HG03558 (cell line): Measurements from ENCODE around the gene ZNF860.

ENCODE experiments used
- ATAC-seq: cut with Tn5 transposase; IDR thresholded peaks from one replicate; pipeline ENCODE4 v1.9.1; 2021; ENCODE audit warnings: moderate number of reproducible peaks; ENCODE audit not compliant: unreplicated experiment; ENCODE audit errors: extremely low read depth

Gene ZNF860

GRCh38 chr3:31981206-31982181 lies at the start of gene ZNF860, which contains the start of gene OSBPL10:
Gene ZNF860, plus strand, starts transcription at chr3:31981750. Its CDS starts 7,330 bp downstream, at chr3:31989080.
Gene OSBPL10, minus strand, starts transcription at chr3:31981262. Its CDS starts 83 bp downstream, at chr3:31981179.
- ATAC-seq: no peak

DNA sequence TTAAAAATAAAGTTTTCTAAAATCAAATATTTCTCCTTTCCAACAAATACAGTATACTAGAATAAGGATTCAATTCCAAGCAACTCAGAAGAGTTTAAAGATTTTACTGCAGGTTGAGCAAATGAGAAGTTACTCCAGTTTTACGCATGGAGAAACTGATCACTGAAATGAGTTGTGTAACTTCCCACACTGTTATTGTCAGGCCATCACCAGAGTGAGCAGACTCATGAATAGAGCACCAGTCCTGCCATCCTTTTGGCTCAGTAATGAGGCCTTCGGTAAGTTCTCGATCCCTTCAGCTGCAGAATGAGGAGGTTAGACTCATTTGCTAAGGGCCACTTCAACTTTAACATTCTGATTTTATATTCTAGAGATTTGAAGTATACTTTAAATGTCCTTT lies 48.6 kb upstream of the ZNF860 start:
- no peak for ATAC-seq

DNA sequence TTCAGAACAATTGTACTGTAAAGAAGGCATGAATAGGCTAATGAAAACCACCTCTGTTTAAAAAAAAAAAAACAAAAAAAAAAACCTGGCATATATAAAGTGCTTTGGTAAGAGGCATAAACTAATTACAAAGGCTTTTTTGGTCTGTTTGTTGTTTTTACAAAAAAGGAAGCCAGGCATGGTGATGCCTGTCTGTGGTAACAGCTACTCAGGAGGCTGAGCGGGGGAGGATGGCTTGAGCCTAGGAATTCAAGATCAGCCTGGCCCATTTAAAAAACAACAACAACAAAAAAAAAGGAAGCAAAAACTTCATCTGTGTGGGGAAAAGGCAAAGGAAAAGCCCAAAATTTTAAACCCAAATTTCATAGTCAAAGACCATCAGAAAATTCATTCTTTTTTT lies 47.5 kb upstream of the ZNF860 start:
- no peak for ATAC-seq

GRCh38 chr3:31934866-31935265 lies 46.7 kb upstream of the ZNF860 start:
- no peak for ATAC-seq

DNA sequence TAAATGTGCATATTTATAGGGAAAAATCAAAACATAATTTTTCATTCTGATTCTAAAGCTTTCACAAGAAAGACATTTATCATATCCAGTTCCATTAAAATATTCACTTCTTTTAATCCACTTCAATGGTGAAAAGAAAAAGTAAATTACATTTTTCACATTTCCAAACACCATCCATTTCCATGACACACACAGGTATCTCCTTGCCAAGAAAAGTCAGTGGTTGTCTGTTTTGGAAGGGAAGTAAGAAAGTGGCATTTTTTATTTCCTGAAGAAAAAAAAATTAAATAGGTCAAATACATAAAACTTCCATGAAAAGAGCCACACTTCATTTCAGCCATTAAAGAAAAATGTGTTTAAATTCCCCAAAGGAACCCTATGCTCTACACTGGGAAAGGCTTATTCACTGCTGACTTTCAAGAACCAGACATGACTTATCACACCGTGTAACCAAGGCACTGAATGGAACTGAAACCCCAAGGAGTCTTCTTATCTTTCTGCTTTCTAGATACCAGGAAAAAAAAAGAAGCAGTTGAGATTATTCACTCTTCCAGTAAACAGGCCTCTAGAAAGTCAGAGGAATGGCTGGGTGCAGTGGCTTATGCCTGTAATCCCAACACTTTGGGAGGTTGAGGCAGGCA lies 45.0 kb upstream of the ZNF860 start:
- no peak for ATAC-seq

- no peak for ATAC-seq
These were observed 44.3 kb upstream of the ZNF860 start for GRCh38 chr3:31937225-31937624.

- no peak for ATAC-seq
These were observed 39.1 kb upstream of the ZNF860 start for GRCh38 chr3:31942446-31942845.

DNA sequence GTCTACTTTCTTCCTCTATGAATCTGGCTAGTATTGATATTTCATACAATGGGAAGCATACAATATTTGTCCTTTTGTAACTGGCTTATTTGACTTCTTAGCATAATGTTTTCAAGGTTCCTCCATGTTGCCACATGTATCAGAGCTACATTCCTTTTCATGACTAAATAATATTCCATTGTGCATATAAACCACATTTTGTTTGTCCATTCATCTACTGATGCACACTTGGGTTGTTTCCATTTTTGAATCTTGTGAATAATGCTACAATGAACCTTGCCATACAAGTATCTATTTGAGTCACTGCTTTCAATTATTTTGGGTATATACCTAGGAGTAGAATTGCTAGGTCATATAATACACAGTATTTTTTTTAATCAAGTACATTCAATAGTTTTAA lies 38.5 kb upstream of the ZNF860 start:
- no peak for ATAC-seq

DNA sequence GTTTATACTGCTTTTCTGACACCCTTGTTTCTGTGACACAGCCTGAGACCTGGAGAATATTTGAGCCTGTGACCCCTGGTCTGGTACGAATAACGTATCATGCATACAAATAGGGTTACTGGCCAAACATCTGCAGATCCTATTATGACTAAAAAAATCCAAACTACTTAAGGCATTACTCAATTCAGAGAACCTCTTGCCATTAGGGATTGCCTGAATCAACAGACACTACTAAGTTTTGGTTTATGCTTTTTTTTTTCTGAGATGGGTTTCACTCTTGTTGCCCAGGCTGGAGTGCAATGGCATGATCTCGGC lies 35.9 kb upstream of the ZNF860 start:
- ATAC-seq: no peak

GRCh38 chr3:31946484-31947081 lies 35.0 kb upstream of the ZNF860 start:
- ATAC-seq: no peak

GRCh38 chr3:31947162-31947561 lies 34.4 kb upstream of the ZNF860 start:
- ATAC-seq: no peak

DNA sequence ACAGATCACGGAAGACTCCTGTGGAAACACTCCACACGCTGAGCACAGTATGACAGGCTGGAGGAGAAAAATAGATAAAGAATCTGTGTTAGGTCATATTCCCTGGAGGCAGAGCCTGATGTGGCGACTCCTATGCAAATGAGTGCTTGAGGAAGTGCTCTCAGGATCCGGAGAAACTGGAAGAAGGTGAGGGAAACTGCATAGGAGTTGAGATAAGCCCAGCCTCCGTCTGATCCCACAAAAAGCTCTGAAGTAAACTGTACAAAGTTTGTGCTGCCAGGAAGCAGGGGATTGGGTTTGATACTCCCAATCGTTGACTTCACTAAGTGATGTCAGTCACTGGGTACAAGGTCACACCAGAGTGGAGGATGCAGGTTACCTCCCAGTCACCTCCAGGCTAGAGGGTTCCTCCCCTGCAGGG lies 33.9 kb upstream of the ZNF860 start:
- ATAC-seq: no peak

DNA sequence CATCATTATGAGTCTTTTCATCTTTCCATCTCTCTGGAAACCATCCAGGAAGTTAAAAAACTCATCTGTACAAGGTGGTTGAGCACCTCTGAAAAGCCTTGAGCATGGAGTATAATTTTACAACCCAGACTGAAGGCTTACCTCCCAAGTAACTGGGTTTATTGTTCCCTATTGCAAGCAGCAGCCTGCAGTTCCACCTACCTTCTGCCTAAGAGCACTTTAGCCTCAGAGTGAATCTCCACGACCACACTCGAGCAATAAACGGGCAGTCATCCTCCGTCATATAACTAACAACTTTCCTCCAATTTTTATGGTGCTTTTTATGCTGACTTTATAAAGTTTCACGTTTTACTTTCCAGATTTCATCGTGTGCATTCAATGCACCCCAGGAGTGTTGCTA lies 33.3 kb upstream of the ZNF860 start:
- ATAC-seq: no peak

- ATAC-seq: peak; percentile 81
These were observed 29.3 kb upstream of the ZNF860 start for GRCh38 chr3:31952205-31952604.

GRCh38 chr3:31953091-31953490 lies 28.5 kb upstream of the ZNF860 start:
- ATAC-seq: no peak

DNA sequence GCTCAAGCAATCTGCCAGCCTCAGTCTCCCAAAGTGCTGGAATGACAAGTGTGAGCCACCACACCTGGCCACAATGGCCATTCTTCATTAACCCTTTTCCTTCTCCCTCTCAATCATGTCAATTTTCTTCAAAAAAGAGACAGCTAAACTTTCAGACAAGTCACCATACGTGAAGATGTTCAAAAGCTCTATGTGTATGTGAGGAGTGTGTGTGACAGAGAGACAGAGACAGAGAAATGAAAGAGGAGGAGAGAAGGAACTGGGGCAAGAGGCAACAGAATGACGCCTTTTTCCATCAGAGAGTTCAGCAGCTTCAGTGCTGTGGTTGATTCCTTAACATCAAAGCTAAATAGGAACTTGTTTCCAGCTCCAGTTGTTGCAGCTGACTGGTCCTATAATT lies 27.9 kb upstream of the ZNF860 start:
- no peak for ATAC-seq

DNA sequence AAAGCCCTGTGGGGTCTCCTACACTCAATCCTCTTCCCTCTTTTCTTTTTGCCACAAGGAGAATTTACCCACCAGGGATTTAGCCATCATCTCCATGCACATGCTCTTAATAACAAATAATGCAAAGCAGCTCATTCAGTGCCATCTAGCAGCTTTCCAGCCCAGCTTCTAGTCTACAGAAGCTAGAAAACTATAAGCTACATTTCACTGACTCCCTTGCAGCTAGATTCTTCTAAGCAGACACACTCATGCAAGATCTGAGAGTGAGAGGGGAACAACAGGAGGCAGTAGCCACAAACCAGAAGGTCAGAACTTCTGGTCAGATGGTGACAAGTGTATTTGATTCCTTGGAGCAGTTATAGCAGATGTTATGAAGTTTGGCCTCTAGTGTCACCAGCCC lies 26.0 kb upstream of the ZNF860 start:
- ATAC-seq: no peak

DNA sequence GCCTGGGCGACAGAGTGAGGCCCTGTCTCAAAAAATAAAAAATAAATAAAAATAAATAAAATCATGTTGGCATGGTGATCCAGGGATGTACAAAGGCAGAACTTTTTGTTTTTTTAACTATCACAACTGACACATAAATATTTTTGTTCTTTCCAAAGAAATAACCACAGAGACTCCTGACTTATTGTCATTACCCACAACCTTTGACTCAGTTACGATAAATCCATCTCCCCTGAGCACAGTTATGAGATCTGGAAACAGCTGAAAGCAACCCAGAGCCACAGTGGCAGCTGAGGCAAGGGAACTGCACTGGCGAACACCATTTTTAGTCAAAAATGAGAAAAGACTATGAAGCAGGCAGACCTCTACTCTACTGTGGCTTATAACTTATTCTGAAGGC lies 24.4 kb upstream of the ZNF860 start:
- ATAC-seq: no peak

DNA sequence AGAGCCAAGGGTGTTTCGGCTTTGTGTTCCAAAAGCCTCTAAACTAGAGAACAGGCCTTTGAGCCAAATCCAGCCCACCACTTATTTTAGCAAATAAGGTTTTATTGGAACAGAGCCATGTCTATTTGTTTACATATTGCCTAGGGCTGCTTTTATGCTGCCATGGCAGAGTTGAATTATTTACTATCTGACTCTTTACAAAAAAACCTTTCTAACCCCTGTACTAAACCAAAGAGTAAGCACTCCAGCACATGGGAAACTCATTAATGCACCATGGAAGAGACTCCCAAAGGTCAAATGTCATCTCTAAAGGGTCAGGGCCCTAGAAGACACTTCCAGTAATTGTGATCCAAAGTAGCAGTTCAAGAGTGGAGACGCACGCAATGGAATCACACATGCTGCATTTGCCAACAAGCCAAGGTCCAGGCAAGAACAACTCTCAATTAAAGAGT lies 22.8 kb upstream of the ZNF860 start:
- ATAC-seq: no peak

- no peak for ATAC-seq
These were observed 22.3 kb upstream of the ZNF860 start for GRCh38 chr3:31959251-31959650.
